OCI-LY1 (cell line): ENCODE results near the gene ZBTB38.

ENCODE experiments used
- H2AFZ ChIP-seq: fragments of 200-600 bp; sonication (generic), shearing (Covaris generic); 2 replicates; pipeline ENCODE4 v1.6.0; 2014; ENCODE audit warnings: antibody characterized with exemption, mild to moderate bottlenecking, low read length
- H3F3A ChIP-seq: fragments of 200-600 bp; sonication (generic), shearing (Covaris generic); 2 replicates; pipeline ENCODE4 v1.6.0; 2014; ENCODE audit warnings: mild to moderate bottlenecking, antibody characterized with exemption, low read length, moderate library complexity; ENCODE audit not compliant: insufficient read depth
- H3K27ac ChIP-seq: fragments of 200-600 bp; sonication (generic); 2 replicates; pipeline ENCODE4 v1.5.1; 2014; ENCODE audit warnings: low read length, mixed run types, mild to moderate bottlenecking, low read depth; ENCODE audit not compliant: poor library complexity, severe bottlenecking
- H3K27me3 ChIP-seq: fragments of 200-600 bp; sonication (generic); 2 replicates; pipeline ENCODE4 v1.6.0; 2014; ENCODE audit warnings: antibody characterized with exemption, mild to moderate bottlenecking, low read length, moderate library complexity; ENCODE audit not compliant: insufficient read depth
- H3K36me3 ChIP-seq: fragments of 200-600 bp; sonication (generic); 2 replicates; pipeline ENCODE4 v1.6.1; 2014; ENCODE audit warnings: mild to moderate bottlenecking, antibody characterized with exemption, low read length, moderate library complexity, mixed read lengths; ENCODE audit not compliant: insufficient read depth
- H3K4me1 ChIP-seq: fragments of 200-600 bp; sonication (generic); 2 replicates; pipeline ENCODE4 v1.5.1; 2014; ENCODE audit warnings: mild to moderate bottlenecking, low read length, moderate library complexity; ENCODE audit not compliant: insufficient read depth, severe bottlenecking
- H3K4me2 ChIP-seq: fragments of 200-600 bp; sonication (generic), shearing (Covaris generic); 2 replicates; pipeline ENCODE4 v1.6.1; 2014; ENCODE audit warnings: low read length
- H3K4me3 ChIP-seq: fragments of 200-600 bp; sonication (generic); 2 replicates; pipeline ENCODE4 v1.5.1; 2014; ENCODE audit warnings: low read length, low read depth, mild to moderate bottlenecking, mixed read lengths; ENCODE audit not compliant: poor library complexity, severe bottlenecking
- H3K79me2 ChIP-seq: fragments of 200-600 bp; shearing (Covaris generic); 2 replicates; pipeline ENCODE4 v1.6.1; 2016; ENCODE audit warnings: mixed run types, low read length, mixed read lengths; ENCODE audit not compliant: insufficient read depth
- H3K9ac ChIP-seq: fragments of 200-600 bp; sonication (generic), shearing (Covaris generic); 2 replicates; pipeline ENCODE4 v1.6.1; 2014; ENCODE audit warnings: mild to moderate bottlenecking, low read length, mixed read lengths
- H3K9me2 ChIP-seq: fragments of 200-600 bp; sonication (generic), shearing (Covaris generic); 2 replicates; pipeline ENCODE4 v1.6.1; 2014; ENCODE audit warnings: low read depth, mild to moderate bottlenecking, low read length, mixed read lengths
- H3K9me3 ChIP-seq: fragments of 200-600 bp; shearing (Covaris generic); 2 replicates; pipeline ENCODE4 v1.6.1; 2014; ENCODE audit warnings: low read length, mixed read lengths
- H4K20me1 ChIP-seq: fragments of 200-600 bp; sonication (generic), shearing (Covaris generic); 2 replicates; pipeline ENCODE4 v1.6.0; 2016; ENCODE audit warnings: mild to moderate bottlenecking, low read length; ENCODE audit not compliant: insufficient read depth
- CTCF ChIP-seq: fragments of 200-600 bp; sonication (generic), shearing (Covaris generic); IDR thresholded peaks from 2 replicates; pipeline ENCODE4 v1.5.1; 2017; ENCODE audit warnings: mild to moderate bottlenecking, antibody characterized with exemption, low read length, moderate library complexity, mixed read lengths
- EZH2 ChIP-seq: fragments of 200-600 bp; sonication (generic), shearing (Covaris generic); IDR thresholded peaks from 2 replicates; pipeline ENCODE4 v1.8.0; 2017; ENCODE audit warnings: borderline replicate concordance, mixed run types, mild to moderate bottlenecking, antibody characterized with exemption, low read length, moderate library complexity, mixed read lengths

ZBTB38 gene

GRCh38 chr3:141353652-141354495 lies 14.4 kb upstream of the ZBTB38 start:
- Histone ChIP-seq H2AFZ (no peak overlapping the region), H3K9me2 (no peaks in the 10 kb centered on the region)
- TF ChIP-seq EZH2 (no peak), CTCF (no peak)

GRCh38 chr3:141354517-141354916 lies 13.8 kb upstream of the ZBTB38 start:
- no peaks in the 10 kb centered on the region for H3K36me3 ChIP-seq
- H3K79me2 ChIP-seq = no peaks in the 10 kb centered on the region
- no peak overlapping the region for H3K27ac ChIP-seq
- no peak overlapping the region for H3K4me3 ChIP-seq
- no peaks in the 10 kb centered on the region for H3K9me3 ChIP-seq
- H3K4me1 ChIP-seq = no peaks in the 10 kb centered on the region
- no peaks in the 10 kb centered on the region for H3K9me2 ChIP-seq
- H2AFZ ChIP-seq = no peak overlapping the region
- H3K27me3 ChIP-seq = 0 out of 2 replicates have a peak, but pooled peaks cover 8% of the 10 kb centered on the region
- no peak for TF ChIP-seq EZH2
- no peaks in the 10 kb centered on the region for H4K20me1 ChIP-seq
- H3F3A ChIP-seq = no peaks in the 10 kb centered on the region
- no peak overlapping the region for H3K9ac ChIP-seq
- H3K4me2 ChIP-seq = no peak overlapping the region

More at GRCh38 chr3:141353652-141354495, 14.4 kb upstream of the ZBTB38 start:
- Histone ChIP-seq H3K79me2 (no peaks in the 10 kb centered on the region), H3K9ac (no peak overlapping the region), H3K27me3 (0 out of 2 replicates have a peak, but pooled peaks cover 8% of the 10 kb centered on the region), H3K4me3 (no peak overlapping the region), H3K4me2 (no peak overlapping the region), H3K27ac (no peak overlapping the region), H3K4me1 (no peaks in the 10 kb centered on the region), H3K9me3 (no peaks in the 10 kb centered on the region), H3F3A (no peaks in the 10 kb centered on the region), H3K36me3 (no peaks in the 10 kb centered on the region), H4K20me1 (no peaks in the 10 kb centered on the region)

GRCh38 chr3:141355242-141355641 lies 13.1 kb upstream of the ZBTB38 start:
- TF ChIP-seq EZH2 (no peak), CTCF (no peak)
- Histone ChIP-seq H3K9me3 (no peaks in the 10 kb centered on the region), H3K27ac (no peak overlapping the region), H3K36me3 (no peaks in the 10 kb centered on the region), H3K9me2 (no peaks in the 10 kb centered on the region), H3K4me1 (no peaks in the 10 kb centered on the region), H3F3A (no peaks in the 10 kb centered on the region), H3K4me2 (no peak overlapping the region), H3K79me2 (no peaks in the 10 kb centered on the region), H2AFZ (no peak overlapping the region), H3K9ac (no peak overlapping the region), H4K20me1 (no peaks in the 10 kb centered on the region), H3K27me3 (0 out of 2 replicates have a peak, but pooled peaks cover 8% of the 10 kb centered on the region), H3K4me3 (no peak overlapping the region)

- Histone ChIP-seq H3K27me3 (0 out of 2 replicates have a peak, but pooled peaks cover 8% of the 10 kb centered on the region), H3K4me3 (no peak overlapping the region), H3K9me2 (no peaks in the 10 kb centered on the region), H3K79me2 (no peaks in the 10 kb centered on the region), H3K4me1 (peaks cover 6% of the 10 kb centered on the region), H3K36me3 (no peaks in the 10 kb centered on the region), H3F3A (no peaks in the 10 kb centered on the region), H3K9me3 (no peaks in the 10 kb centered on the region), H4K20me1 (no peaks in the 10 kb centered on the region), H2AFZ (no peak overlapping the region), H3K9ac (no peak overlapping the region), H3K4me2 (no peak overlapping the region), H3K27ac (no peak overlapping the region)
- TF ChIP-seq EZH2 = no peak
- TF ChIP-seq CTCF = no peak
These were observed 12.3 kb upstream of the ZBTB38 start for GRCh38 chr3:141356046-141356445.
